GM11168 (cell line): ENCODE measurements around the gene CALY.

Experiments
- in situ Hi-C: fragments of 300-500 bp; cut with MboI; formaldehyde crosslinking; loops from one replicate; pipeline ENCODE4 v1.12.0; 2022; ENCODE audit warnings: low sequenced_read_pairs; ENCODE audit not compliant: unreplicated experiment

Gene CALY

DNA sequence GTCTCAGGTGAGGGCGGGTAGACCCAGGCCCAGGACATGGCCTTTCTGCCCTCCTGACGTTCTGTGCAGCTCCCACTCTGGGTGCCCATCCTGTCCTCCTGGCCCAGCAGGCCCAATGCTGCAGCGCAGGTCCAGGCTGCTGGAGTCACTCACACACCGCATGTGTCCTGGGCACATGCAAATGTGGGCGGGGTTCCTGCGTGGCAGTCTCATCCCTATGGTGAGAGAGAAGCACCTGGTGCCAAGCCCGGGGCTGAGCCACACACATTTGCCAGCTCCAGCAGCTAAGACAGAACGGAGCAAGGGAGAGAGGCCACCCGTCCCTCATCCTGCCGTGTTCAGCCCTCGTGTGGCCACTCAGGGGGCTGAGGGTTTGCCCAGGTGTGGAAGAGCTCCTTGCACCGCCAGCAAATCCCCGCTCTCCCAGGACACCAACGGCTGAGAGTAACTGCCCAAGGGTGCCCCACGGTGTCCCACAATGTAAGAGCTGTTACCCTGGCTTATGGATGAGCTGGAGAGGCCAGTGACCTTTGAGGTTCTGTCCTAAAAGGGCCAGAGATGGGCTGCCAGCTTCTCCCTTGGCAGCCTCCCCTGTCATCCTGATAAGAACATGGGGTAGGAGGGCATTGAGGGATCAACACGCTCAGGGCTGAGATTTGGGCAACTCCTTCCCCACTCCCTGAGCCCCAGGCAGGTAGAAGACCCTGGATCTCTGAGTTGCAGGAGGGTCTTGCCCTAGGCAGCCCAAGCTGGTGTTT lies 16.7 kb upstream of the CALY start:
- in situ Hi-C loops = no loop called here

DNA sequence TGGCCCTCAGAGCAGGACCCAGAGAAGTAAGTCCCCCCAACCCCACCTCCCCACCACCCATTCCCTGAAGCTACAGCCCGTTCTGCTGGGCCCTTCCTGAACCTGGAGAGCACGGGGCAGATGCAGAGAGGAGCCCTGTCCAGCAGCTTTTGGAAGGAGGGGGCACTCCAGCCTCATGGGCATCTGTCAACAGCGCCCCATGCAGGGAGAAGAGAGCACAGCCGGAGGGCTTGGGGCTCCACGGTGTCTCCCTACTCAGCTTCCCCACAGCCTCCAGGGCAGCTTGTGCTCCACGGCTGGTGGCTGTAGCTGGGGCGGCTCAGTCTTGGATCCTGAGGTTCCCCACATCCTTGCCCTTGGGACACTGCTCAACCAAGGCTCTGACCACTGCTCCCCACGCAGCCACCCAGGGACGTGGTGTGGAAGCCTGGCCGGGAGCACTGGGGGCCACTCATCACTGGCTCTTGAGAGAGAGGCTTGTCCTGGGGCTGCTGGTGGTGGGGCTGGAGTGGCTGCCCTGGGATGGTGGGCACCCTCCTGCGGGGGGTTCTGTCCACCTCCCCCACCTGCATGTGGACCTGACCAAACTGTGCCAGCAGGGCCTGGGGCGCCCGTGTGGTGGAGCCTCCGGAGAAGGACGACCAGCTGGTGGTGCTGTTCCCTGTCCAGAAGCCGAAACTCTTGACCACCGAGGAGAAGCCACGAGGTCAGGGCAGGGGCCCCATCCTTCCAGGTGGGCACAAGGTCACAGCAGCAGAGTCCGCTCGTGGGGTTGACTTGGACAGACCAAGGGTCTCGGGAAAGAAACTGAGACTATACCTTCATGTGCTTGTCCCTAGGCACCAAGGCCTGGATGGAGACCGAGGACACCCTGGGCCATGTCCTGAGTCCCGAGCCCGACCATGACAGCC lies 15.0 kb upstream of the CALY start:
- in situ Hi-C loops = no loop called here

DNA sequence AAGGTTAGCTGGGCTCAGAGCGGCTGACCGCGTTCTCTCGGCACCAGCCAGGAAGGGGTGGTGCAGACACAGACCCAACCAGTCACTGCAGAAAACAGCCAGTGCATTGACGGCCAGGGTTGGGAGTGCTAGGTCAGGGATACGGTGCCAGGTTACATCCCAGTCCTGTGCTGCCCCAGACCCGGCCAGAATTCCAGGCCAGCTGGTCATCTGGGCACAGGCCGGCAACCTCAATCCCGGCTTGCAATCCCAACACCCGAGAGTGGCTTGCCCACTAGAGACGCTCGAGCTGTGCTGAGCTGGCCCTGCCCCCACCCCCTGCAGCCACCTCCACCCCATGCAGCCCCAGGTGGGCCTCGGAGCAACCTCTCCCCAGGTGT lies 14.2 kb upstream of the CALY start:
- in situ Hi-C loops = no loop called here

DNA sequence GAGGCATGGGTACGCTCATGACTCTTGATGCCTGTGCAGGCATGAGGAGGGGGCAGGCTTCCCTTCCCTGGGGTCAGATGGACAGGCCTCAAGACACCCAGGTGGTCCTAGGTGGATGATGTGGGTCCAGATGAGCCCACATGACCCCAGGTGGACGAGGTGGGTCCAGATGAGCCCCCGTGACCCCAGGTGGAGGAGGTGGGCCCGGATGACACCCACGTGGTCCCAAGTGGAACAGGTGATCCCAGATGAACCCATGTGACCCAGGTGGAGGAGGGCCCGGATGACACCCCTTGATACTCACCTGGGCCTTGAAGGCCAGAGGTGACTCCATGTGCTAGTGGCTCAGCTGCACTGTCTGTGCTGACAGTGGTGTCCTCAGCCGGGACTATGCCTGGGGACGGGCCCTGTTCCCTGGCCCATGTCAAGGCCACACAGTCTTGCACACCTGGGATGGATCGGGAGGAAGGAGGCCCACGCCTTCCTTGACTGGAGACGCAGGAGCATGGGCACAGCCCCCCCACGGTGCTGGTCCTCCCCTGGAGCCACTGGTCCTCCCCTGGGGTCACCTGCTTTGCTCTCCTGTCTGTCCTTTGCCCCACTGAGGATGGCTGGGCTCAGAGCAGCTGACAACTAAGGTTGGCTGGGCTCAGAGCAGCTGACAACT lies 13.7 kb upstream of the CALY start:
- in situ Hi-C loops = no loop called here

DNA sequence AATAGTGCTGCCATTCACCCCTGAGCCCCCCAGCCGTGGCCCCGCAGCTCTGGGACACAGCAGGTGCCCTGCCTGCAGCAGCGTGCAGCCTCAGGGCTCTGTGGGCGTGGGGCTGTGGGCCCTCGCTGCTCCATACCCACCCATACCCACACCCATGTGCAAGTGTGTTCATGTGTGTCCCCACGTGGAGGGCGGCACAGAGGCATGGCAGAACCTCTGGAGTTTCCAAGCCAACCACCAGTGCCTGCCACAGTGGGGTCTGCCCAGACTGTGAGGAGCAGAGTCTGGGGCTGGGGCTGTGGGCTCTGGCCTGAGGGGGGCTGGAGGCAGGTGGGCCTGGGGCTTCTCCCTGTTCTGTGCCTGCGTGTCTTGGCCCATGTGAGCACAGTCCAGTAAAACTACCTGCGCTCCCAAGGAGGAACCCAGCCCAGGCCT lies 12.9 kb upstream of the CALY start:
- in situ Hi-C loops = no loop called here

DNA sequence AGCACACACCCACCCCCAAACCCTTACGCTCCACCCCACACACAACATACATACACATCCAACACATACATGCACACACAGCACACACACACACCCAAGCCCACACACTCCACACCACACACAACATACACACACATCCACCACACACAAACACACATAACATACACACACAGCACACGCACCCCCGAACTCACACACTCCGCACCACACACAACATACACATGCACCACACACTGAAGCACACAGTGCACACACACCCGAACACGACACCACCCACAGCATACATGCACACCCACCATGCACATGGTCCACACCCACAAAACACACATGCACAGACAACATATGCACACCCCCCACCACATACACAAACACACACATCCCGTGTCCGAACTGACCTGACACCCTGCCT lies 12.5 kb upstream of the CALY start:
- in situ Hi-C loops = no loop called here

DNA sequence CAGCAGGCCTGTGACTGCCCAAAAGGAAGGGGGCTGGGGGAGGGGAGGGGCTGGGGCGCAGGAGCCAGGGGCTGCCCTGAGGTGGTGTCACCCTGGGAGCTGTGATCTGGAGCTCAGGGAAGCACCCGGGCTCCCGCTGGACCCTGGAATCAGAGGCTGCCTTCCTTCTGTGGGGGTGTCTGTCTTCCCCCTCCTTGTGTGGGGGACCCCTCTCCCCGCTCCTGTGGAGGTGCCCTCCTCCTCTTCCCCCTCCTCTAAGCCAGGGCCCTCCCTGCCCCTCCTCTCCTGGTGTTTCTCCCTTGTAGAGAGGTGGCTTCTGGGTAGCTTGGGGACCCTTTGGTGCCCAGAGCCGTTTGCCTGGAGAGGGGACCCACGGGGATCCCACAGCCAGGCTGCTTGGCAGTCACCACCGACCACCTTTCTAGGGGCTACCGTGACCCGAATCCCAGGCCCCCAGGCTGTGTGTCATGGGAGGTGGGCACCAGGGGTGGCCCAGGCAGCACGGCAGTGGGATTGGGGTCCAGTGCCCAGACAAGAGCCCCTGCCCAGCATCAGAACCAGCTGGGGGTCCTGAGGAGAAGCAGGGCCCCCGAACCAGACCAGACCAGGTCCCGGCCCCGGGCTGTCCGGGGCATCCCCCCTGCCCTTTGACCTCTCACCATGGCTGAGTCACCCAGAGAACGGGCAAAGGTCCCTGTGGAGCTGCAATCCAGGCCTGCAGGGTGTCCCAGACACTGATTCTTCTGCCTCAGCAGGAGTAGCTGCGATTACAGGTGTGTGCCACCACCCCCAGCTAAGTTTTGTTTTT lies 11.2 kb upstream of the CALY start:
- in situ Hi-C loops = no loop called here

DNA sequence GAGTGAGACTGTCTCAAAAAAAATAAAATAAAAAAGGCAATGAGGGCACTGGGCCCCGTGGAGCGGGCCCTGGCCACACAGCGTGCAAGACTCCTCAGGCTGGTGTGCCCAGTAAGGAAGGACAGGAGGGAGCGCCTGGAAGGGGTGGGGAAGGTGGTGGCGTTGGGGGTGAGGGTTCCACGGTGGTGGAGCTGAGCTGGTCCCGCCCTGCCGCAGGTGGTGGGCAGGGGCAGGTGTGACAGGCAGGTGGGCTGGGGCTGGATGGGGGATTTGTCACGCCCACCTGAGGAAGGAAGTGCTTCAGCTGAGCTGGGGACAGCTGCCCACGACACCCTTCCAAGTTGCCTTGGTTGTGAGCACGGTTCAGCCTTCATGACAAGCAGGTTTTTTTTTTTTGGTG lies 9.7 kb upstream of the CALY start:
- in situ Hi-C loops = no loop called here

DNA sequence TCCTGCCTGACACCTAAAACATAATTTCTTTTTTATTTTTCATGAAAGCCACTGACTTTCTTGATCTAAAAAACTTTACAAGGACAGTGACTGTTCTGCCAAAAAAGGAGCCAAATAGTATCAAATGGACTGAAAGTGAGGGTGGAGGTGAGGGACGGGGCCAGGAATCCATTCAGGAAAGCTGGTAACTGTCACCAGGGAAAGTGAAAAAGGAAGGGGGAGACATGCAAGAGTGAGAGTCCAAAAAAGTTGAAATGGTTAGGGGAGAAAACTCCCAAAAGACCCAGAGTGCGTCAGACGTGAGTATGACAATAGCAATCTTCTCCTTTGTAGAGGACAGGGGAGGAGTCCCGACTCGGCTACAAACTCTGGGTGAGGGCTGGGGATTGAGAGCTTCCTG lies 7.5 kb upstream of the CALY start:
- in situ Hi-C loops = no loop called here

DNA sequence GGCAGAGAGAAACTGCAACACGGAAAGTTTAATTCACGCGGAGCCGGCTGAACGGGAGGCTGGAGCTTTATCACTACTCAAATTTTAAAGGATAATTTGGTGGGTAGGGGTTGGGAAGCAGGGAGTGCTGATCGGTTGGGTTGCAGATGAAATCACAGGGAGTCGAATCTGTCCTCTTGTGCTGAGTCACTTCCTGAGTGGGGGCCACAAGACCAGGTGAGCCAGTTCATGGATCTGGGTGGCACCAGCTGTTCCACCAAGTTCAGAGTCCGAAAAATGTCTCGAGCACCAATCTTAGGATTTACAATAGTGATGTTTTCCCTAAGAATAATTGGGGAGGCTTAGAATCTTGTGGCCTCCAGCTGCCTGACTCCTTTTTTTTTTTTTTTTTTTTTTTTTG lies 6.9 kb upstream of the CALY start:
- in situ Hi-C loops = no loop called here

DNA sequence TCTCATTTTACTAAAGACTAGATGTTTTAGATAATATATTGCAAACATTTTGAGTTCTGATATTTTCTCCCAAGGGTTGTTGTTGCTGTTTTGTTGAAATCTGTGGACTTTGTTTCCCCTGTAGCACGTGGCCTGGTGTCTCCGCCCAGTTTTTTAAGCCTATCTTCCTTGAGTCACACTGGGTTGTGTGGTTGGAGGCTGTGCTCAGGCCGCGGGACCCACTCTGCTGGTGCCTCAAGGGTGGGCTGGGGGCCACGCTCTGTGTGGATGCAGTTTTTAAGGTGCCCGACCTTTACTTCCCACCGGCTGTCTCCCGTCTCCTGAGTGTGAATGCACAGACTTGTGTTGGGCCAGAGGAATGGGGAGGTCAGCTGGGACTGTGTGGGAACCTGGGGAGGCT lies 6.2 kb upstream of the CALY start:
- in situ Hi-C loops = no loop called here

DNA sequence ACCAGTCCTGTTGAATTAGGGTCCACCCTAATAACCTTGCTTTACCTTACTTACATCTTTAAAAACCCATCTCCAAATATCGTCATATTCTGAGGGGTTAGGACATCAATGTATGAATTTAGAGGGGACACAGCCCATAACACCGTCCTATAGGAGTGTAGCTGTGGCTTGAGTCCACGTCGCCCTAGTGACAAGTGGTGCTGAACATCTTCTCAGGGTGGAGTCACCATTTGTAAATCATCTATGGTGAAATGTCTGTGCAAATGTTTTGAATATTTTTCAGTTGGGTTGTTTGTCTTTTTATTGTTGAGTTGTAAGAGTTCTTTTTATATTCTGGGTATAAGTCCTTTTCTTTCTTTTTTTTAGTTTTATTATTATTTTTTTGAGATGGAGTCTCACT lies 5.3 kb upstream of the CALY start:
- in situ Hi-C loops = no loop called here

DNA sequence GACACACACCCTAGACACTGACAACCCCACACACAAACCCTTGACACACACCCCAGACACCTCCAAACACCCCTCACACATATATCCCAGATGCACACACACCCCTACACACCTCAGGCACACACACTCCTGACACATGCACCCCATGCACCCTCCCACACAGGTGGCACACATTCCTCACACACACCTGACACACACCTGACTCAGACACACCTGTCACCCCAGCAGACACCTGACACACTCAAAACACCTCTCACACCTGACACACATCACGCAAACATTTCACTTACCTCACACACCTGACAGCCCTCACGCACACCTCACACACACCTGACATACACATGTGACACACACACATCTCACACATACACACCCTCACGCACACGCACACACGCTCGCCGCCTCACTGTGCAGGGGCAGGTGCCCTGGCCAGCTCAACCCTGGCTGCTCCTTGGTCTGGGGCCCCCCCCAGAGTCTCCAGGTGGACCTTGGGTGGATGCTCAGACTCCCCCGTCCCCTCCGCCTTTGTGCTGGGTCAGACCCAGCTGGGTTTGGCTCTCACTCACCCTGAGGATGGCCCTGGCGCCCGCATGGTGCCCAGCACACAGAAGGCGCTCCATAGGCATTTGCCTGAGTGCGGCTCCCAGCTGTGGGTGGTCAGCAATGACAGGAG lies 3.1 kb upstream of the CALY start:
- in situ Hi-C loops = no loop called here

DNA sequence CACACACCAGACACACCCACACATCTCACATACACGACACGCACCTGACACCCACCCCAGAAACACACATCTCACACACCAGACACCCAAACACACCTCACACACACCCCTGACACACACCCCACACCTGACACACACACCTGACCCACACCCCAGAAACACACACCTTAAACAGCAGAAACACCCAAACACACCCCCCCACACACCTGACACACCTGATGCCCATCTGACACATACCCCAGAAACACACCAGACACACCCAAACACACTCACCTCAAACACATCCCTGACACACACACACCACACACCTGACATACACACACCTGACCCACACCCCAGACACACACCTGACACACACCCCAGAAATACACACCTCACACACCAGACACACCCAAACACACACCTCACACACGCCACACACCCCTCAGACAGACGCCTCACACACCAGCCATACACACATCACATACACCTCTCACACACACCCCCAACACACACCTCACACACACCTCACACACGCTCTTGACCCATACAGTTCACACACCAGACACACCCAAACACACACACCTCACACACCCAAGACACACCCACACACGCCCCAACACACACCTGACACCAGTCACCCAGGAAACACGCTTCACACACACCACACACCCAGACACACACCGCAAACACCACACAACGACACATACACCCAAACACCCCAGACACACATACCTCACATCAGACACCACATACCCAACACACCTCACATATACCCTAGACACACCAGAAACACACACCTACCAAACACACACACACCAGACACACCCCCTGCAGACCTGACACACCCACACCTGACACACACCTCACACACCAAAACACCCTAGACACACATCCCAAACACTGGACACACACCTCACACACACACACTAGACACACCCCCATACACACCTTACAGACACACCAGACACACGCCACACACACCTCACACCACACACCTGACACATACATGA lies 1.7 kb upstream of the CALY start:
- in situ Hi-C loops = no loop called here

DNA sequence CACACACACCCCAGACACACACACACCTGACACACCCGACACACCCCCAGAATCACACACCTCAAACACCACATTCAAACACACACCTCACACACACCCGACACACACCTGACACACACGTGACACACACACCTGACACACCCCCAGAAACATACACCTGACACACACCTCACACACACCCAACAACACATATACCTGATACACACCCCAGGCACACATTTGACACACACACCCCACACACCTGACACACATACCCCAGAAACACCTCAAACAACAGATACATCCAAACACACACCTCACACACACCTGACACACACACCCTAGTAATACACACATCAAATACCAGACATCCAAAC lies 652 bp upstream of the CALY start:
- in situ Hi-C loops = no loop called here

DNA sequence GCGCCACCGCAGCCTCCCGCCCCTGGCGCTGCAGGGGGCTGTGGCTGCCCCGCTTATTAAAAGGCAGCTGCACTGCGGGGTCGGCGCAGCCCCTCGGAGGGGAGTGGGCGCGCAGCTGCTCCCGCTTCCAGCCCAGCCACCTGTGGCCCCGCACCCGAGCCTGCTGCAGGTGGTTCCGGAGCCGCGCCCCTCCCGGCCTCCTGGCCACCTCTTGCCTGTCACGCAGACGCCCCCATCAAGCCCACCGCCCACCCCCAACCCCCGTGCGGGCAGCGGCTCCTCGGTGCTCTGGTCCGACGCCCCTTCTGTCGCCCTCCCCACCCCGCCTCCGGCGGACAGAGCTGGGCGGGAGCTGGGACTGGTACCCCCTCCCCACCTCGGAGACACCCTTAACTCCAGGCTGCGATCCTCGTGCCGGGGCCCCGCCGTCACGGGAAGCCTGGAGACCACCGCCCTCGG lies 549 bp downstream of the CALY start:
- in situ Hi-C loops = no loop called here

DNA sequence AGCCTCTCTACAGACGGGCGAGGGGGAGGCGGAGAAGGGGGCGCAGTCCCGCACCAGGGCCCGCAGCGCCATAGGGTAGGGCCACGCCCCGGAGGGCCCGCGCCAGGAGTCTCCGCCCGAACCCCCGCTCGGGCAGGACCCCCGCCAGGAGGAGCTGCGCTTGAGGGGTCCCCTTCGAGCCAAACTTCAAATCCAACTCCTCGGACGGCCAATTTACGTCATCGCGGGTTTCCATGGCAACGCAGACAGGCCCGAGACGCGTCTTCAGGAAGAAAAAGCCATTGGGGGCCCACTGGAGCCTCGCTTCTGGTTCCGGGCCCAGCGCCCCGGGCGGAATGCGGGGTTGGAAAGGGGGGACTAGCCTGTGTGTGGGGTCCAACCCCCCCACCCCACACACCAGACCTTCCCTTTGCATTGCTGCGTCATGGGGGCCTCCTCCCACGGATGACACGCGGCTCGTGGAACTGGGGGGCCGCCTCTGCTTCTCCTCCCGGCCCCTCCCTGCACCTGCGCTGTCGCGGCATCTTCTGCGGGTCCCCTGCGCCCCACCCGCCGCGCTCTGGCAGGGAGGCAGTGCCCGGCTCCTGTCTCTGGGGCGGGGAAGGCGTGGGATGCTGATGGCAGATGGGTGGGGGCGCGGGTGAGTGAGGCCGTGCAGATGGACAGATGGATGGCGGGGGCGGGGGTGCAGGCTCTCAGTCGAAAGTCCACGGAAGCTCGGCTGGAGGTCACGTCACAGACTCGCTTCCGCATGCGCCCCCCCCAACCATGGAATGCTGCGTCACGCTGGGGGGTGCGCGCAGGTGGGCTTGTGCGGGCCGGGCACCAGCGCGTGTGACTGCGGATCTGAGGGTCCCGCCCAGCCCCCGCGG lies 1.2 kb downstream of the CALY start:
- in situ Hi-C loops = no loop called here
